A673 (cell line): ENCODE data around the gene BCAR1. TPM values are rescaled to one million over a fixed set of nuclear protein-coding genes. Genes with fewer than 3 reads are reported as not detected.
"Not testable (repeated sequence)": the region's sequence is repeated elsewhere in the genome, so short reads cannot be mapped to it uniquely, and the experiment has no call there.

ENCODE experiments used
- BruUV-seq: library from RNA; stranded (reverse); fragments of 400-500 nt; replicated peaks from 2 replicates; lab custom pipeline; 2021; lab: Mats Ljungman, UMichigan
- CTCF ChIA-PET: fragments of 300-600 bp; sonication (Branson Sonifier 250); formaldehyde crosslinking; loops from one replicate; lab custom pipeline; 2022; ENCODE audit warnings: antibody characterized with exemption; lab: Charles Lee
- POLR2A ChIA-PET: fragments of 300-600 bp; sonication (Branson Sonifier 250); formaldehyde crosslinking; loops from one replicate; lab custom pipeline; 2022; ENCODE audit warnings: antibody characterized with exemption; ENCODE audit not compliant: low non-redundant PET; lab: Charles Lee
- DNase-seq: peaks from one replicate; pipeline ENCODE4 v3.0.0-alpha.2; 2015; ENCODE audit warnings: low spot score
- H3K27ac ChIP-seq: fragments of 200-600 bp; sonication (generic); 2 replicates; pipeline ENCODE4 v1.5.1; 2016; ENCODE audit warnings: mixed run types, low read depth, mild to moderate bottlenecking, mixed read lengths, antibody characterized with exemption, low read length; ENCODE audit not compliant: poor library complexity, severe bottlenecking
- H3K27me3 ChIP-seq: fragments of 200-600 bp; sonication (generic); replicated peaks from 2 replicates; pipeline ENCODE4 v1.6.1; 2017; ENCODE audit warnings: mixed run types, low read depth, mild to moderate bottlenecking, mixed read lengths, antibody characterized with exemption, low read length; ENCODE audit not compliant: insufficient read depth, poor library complexity
- H3K36me3 ChIP-seq: fragments of 200-600 bp; sonication (generic); 2 replicates; pipeline ENCODE4 v1.6.1; 2016; ENCODE audit warnings: mixed run types, mild to moderate bottlenecking, mixed read lengths, antibody characterized with exemption, low read length; ENCODE audit not compliant: insufficient read depth, poor library complexity, severe bottlenecking
- H3K4me1 ChIP-seq: fragments of 200-600 bp; sonication (generic); 2 replicates; pipeline ENCODE4 v1.6.1; 2017; ENCODE audit warnings: mixed run types, mild to moderate bottlenecking, mixed read lengths, antibody characterized with exemption, low read length; ENCODE audit not compliant: insufficient read depth, poor library complexity, severe bottlenecking
- H3K4me3 ChIP-seq: fragments of 200-600 bp; sonication (generic); 2 replicates; pipeline ENCODE4 v1.5.1; 2016; ENCODE audit warnings: low read depth, mixed run types, mild to moderate bottlenecking, mixed read lengths, low read length; ENCODE audit not compliant: poor library complexity, severe bottlenecking
- H3K9me3 ChIP-seq: fragments of 200-600 bp; sonication (generic); 2 replicates; pipeline ENCODE4 v1.6.1; 2016; ENCODE audit warnings: mixed run types, low read depth, mild to moderate bottlenecking, mixed read lengths, antibody characterized with exemption, low read length; ENCODE audit not compliant: poor library complexity, severe bottlenecking
- EZH2 ChIP-seq: fragments of 200-600 bp; sonication (generic); IDR thresholded peaks from 2 replicates; pipeline ENCODE4 v1.6.1; 2017; ENCODE audit warnings: borderline replicate concordance, low read depth, mild to moderate bottlenecking, mixed read lengths, antibody characterized with exemption, low read length; ENCODE audit not compliant: poor library complexity, severe bottlenecking
- intact Hi-C: fragments of 100-400 bp; cut with micrococcal nuclease; formaldehyde crosslinking; loops from one replicate; pipeline ENCODE4 v1.10.0; 2022; ENCODE audit not compliant: unreplicated experiment
- total RNA-seq: library from RNA; stranded (reverse); gene quantifications from 2 replicates; pipeline ENCODE4 v1.2.3, GENCODE V29; 2021
- TF ChIP-seq, protein P1 (sequence below): fragments of 300-800, 200-600 bp; sonication (generic); conservative IDR thresholded peaks from 2 replicates; pipeline ENCODE4 v1.5.1; 2017; ENCODE audit warnings: low read depth, mild to moderate bottlenecking, antibody characterized with exemption, low read length, moderate library complexity, mixed read lengths

The BCAR1 gene
- total RNA-seq, 1 experiment from 2014 or later, result 42.2 TPM

DNA sequence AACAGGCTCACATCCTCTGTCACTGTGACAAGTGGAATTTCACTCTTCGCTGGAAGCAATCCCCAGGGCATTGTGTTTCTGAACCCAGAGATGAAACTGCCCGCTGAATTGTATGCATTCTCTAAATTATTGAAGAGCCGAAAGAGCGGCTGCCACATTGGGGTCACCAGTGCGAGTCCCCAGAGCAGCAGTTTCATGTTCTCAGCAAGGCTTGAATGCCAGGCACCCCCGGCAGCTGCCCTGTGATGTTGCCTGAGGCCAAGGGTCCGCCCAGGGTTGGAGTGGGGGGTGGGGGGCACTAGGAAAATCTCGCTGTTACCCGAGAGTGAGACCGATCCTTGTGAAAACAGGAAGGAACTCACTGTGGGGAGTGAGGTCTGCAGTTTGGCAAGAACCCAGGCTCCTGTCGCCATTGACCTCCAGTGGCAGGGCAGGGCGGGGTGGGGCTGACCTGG, 20.7 kb upstream of the BCAR1 start:
- TF ChIP-seq, protein P1, sequence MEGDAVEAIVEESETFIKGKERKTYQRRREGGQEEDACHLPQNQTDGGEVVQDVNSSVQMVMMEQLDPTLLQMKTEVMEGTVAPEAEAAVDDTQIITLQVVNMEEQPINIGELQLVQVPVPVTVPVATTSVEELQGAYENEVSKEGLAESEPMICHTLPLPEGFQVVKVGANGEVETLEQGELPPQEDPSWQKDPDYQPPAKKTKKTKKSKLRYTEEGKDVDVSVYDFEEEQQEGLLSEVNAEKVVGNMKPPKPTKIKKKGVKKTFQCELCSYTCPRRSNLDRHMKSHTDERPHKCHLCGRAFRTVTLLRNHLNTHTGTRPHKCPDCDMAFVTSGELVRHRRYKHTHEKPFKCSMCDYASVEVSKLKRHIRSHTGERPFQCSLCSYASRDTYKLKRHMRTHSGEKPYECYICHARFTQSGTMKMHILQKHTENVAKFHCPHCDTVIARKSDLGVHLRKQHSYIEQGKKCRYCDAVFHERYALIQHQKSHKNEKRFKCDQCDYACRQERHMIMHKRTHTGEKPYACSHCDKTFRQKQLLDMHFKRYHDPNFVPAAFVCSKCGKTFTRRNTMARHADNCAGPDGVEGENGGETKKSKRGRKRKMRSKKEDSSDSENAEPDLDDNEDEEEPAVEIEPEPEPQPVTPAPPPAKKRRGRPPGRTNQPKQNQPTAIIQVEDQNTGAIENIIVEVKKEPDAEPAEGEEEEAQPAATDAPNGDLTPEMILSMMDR, result no peak
- TF ChIP-seq EZH2, result no peak
- no peak for DNase-seq
- no peak overlapping the region for H3K4me3 ChIP-seq
- peaks cover 4% of the 10 kb centered on the region for H3K4me1 ChIP-seq
- intact Hi-C loops, result no loop called here
- H3K27me3 ChIP-seq, result no peaks in the 10 kb centered on the region
- H3K9me3 ChIP-seq, result no peaks in the 10 kb centered on the region
- CTCF ChIA-PET, result no interaction called here
- no peak overlapping the region for H3K27ac ChIP-seq
- POLR2A ChIA-PET, result no interaction called here
- no TSS peak for BruUV-seq
- H3K36me3 ChIP-seq, result no peaks in the 10 kb centered on the region

DNA sequence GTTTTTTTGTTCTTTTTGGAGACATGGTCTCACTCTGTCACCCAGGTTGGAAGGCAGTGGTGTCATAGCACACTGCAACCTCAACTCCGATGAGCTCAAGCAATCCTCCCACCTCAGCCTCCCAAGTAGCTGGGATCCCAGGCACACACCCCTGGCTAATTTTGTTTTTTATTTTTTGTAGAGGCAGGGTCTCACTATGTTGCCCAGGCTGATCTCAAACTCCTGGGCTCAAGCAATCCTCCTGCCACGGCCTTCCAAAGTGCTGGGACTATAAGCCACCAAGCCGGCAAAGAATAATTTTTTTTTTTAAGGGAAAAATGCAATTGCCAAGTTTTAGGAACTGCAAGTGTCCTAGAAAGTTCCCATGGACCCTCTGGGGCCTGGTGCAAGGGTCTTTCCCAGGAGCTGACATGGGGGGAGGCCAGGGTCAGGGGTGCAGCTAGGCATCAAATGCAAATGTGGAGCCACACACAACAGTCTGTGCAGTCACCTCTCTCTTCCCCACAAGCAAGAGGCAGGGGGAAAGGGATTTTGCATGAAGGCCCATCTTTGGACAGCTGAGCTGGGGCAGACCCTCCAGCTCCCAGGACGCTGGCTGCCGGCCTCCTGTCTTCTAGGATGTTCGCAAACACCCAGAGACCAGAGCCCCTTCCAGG, 20.1 kb upstream of the BCAR1 start:
- no TSS peak for BruUV-seq
- no peak overlapping the region for H3K4me3 ChIP-seq
- intact Hi-C loops, result no loop called here
- no peak for DNase-seq
- TF ChIP-seq, protein P1, result no peak
- TF ChIP-seq EZH2, result no peak
- H3K4me1 ChIP-seq, result peaks cover 4% of the 10 kb centered on the region
- no peaks in the 10 kb centered on the region for H3K36me3 ChIP-seq
- no peaks in the 10 kb centered on the region for H3K27me3 ChIP-seq
- H3K27ac ChIP-seq, result no peak overlapping the region
- ChIA-PET POLR2A (interaction anchor here (0.6 kb wide), 1 partner anchor 1804 kb away, joined by 3 read pairs; no protein-coding TSS in a partner anchor), CTCF (no interaction called here)
- no peaks in the 10 kb centered on the region for H3K9me3 ChIP-seq

DNA sequence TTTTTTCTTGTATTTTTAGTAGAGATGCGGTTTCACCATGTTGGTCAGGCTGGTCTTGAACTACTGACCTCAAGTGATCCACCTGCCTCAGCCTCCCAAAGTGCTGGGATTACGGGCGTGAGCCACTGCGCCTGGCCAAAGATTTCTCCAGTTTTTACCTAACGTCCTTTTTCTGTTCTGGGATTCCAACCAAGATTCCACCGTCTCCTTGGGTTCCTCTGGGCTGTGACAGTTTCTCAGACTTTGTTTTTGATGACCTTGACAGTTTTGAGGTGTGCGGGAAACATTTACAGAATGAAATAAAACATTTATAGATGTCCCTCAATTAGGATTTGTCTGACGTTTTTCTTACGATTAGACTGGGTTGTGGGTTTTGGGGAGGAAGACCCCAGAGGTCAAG, 17.9 kb upstream of the BCAR1 start:
- H3K36me3 ChIP-seq, CTCF ChIA-PET, H3K27ac ChIP-seq, H3K4me3 ChIP-seq, BruUV-seq, DNase-seq, POLR2A ChIA-PET, H3K9me3 ChIP-seq, intact Hi-C loops, H3K27me3 ChIP-seq: not testable (repeated sequence)
- peaks cover 11% of the 10 kb centered on the region for H3K4me1 ChIP-seq

DNA sequence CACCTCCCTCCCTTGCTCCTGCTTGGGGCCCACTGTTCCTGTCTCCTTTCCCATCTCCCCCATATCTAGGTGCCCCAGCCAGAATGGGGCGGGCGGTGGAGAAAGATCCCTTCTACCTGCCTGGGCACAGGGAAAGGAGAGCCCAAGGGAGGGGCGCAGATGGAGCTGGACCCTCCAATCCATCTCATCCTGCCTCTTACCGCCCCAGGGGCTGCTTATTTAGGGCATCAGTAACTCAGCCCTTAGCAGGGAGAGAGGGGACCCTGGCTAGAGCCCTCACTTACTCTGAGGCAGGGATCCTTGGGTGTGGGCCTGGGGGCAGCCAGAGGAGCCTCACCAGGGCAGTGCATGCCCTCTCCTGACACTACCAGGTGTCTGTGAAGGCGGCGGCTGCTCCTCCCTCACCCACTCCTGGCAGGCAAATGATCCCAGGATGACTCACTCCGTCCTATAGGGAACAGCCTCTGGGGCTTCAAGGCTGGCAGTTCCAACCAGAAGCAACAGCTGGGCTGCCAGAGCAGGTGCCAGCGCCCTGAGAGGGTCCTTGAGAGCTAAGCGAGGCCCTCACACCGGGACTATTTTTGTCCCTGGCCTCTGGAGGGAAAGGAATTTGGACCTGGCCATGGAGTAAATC, 16.3 kb upstream of the BCAR1 start:
- TF ChIP-seq, protein P1, result no peak
- no peak for TF ChIP-seq EZH2
- intact Hi-C loops, result no loop called here

More for the DNA sequence above, 16.3 kb upstream of the BCAR1 start:
- H3K36me3 ChIP-seq, result no peaks in the 10 kb centered on the region
- POLR2A ChIA-PET, result no interaction called here
- DNase-seq, result peak; percentile 57
- CTCF ChIA-PET, result no interaction called here
- H3K4me3 ChIP-seq, result no peak overlapping the region
- peaks cover 17% of the 10 kb centered on the region for H3K4me1 ChIP-seq
- H3K27ac ChIP-seq, result no peak overlapping the region
- no TSS peak for BruUV-seq
- H3K27me3 ChIP-seq, result no peaks in the 10 kb centered on the region
- H3K9me3 ChIP-seq, result no peaks in the 10 kb centered on the region
